Mucosa of descending colon (tissue), 3 donors: Measurements from ENCODE around the gene B3GNT3. TPM values are rescaled to one million over a fixed set of nuclear protein-coding genes. Genes with fewer than 3 reads are reported as not detected.

Experiments
- ATAC-seq: fragments of 200-7000 bp; cut with Tn5 transposase; one replicate; pipeline ENCODE4 v1.9.1; 2020; ENCODE audit warnings: mild to moderate bottlenecking, moderate library complexity
- DNase-seq, 3 donors: peaks; one replicate each; pipeline ENCODE4 v3.0.0-alpha.2; 2020
- H3K36me3 ChIP-seq: fragments of 200-600 bp; one replicate; pipeline ENCODE4 v1.8.0; 2021; ENCODE audit warnings: low read depth, mild to moderate bottlenecking
- H3K4me1 ChIP-seq: fragments of 200-600 bp; one replicate; pipeline ENCODE4 v1.8.0; 2021; ENCODE audit warnings: low read depth, mild to moderate bottlenecking
- H3K4me3 ChIP-seq: fragments of 200-600 bp; one replicate; pipeline ENCODE4 v1.8.0; 2021; ENCODE audit warnings: mild to moderate bottlenecking
- H3K9me3 ChIP-seq: fragments of 200-600 bp; one replicate; pipeline ENCODE4 v1.8.0; 2021; ENCODE audit warnings: mild to moderate bottlenecking
- CTCF ChIP-seq: fragments of 200-600 bp; IDR thresholded peaks from one replicate; pipeline ENCODE4 v1.8.0; 2022; ENCODE audit warnings: antibody characterized with exemption, mild to moderate bottlenecking
- intact Hi-C, 2 donors: fragments of 100-400 bp; cut with DNase I in 1 of 2; cut with micrococcal nuclease in 1 of 2; formaldehyde crosslinking; loops; one replicate each; pipeline versions ENCODE4 v1.11.0 to v1.11.1; 2022; cut with DNase I, micrococcal nuclease
- total RNA-seq, 3 donors: library from RNA; stranded (reverse); fragmentation: NEBNext Ultra II Directional in 2 of 3; extraction: Animal tissue kit (Norgen Biotek cat#: 25700) in 2 of 3; gene quantifications; one replicate each; pipeline versions ENCODE4 v1.2.1 to v1.2.4, GENCODE V29; 2021 to 2023
- donor health status: DM: no; HTN: no; CAD: no; lungs with moderate emphysema.
- donor health status: DM: no; HTN: no; CAD: no.
- donor health status: DM: no; HTN: yes; CAD: no.

The B3GNT3 gene
- total RNA-seq, 3 donors from 2014 or later, result 77.6 to 205 (median 189) TPM

- Histone ChIP-seq H3K4me1 (peaks cover 4% of the 10 kb centered on the region), H3K4me3 (no peak overlapping the region), H3K9me3 (no peaks in the 10 kb centered on the region), H3K36me3 (no peaks in the 10 kb centered on the region)
- intact Hi-C loops, result no loop called here
- ATAC-seq, result no peak
- DNase-seq, result no peak
- no peak for TF ChIP-seq CTCF
Measured at GRCh38 chr19:17826508-17827056, 31.6 kb downstream of the B3GNT3 start.

GRCh38 chr19:17829855-17830566 lies 35.1 kb downstream of the B3GNT3 start:
- H3K4me1 ChIP-seq, result peaks cover 4% of the 10 kb centered on the region
- ATAC-seq (peak; percentile 52), DNase-seq (peak in 2 of 3 donors; percentile 48 to 67)
- H3K9me3 ChIP-seq, result no peaks in the 10 kb centered on the region
- H3K36me3 ChIP-seq, result no peaks in the 10 kb centered on the region
- no peak for TF ChIP-seq CTCF
- intact Hi-C loops, result no loop called here
- H3K4me3 ChIP-seq, result no peak overlapping the region

GRCh38 chr19:17830567-17831418 lies 35.9 kb downstream of the B3GNT3 start:
- Histone ChIP-seq H3K9me3 (no peaks in the 10 kb centered on the region), H3K4me3 (no peak overlapping the region), H3K36me3 (no peaks in the 10 kb centered on the region), H3K4me1 (peaks cover 4% of the 10 kb centered on the region)
- intact Hi-C loops, result no loop called here
- DNase-seq (peak; percentile 86 to 90 (median 89)), ATAC-seq (peak; percentile 94)
- no peak for TF ChIP-seq CTCF

- no peak for TF ChIP-seq CTCF
- H3K4me3 ChIP-seq, result no peak overlapping the region
- no peaks in the 10 kb centered on the region for H3K36me3 ChIP-seq
- ATAC-seq (peak; percentile 17), DNase-seq (peak in 1 of 3 donors; percentile 40)
- H3K4me1 ChIP-seq, result peaks cover 4% of the 10 kb centered on the region
- H3K9me3 ChIP-seq, result no peaks in the 10 kb centered on the region
- intact Hi-C loops, result no loop called here
Measured at GRCh38 chr19:17831419-17831888, 36.5 kb downstream of the B3GNT3 start.

GRCh38 chr19:17832443-17833208 lies 37.7 kb downstream of the B3GNT3 start:
- H3K9me3 ChIP-seq, result no peaks in the 10 kb centered on the region
- ATAC-seq (no peak), DNase-seq (no peak)
- peaks cover 4% of the 10 kb centered on the region for H3K4me1 ChIP-seq
- no peaks in the 10 kb centered on the region for H3K36me3 ChIP-seq
- no peak for TF ChIP-seq CTCF
- H3K4me3 ChIP-seq, result no peak overlapping the region
- intact Hi-C loops, result no loop called here
